Measurements from ENCODE around the gene DENR. TPM values are rescaled to one million over a fixed set of nuclear protein-coding genes. Genes with fewer than 3 reads are reported as not detected.

The DENR gene
- total and polyA plus RNA-seq, 2 of the 13 experiments (the other 11 are each of a cell fraction or from before 2014, with no cell fraction given), result 30.0 to 59.1 TPM

- no peak for TF ChIP-seq AFF4 (CRISPR knock-in tag; IDR thresholded peaks at IDR 0.05)
- TF ChIP-seq ZNF143 (CRISPR knock-in tag; IDR thresholded peaks at IDR 0.05), result no peak
- TF ChIP-seq MED1 (CRISPR knock-in tag; IDR thresholded peaks at IDR 0.05), result peak; percentile 86
- no peak for TF ChIP-seq XRCC5 (optimal IDR thresholded peaks at IDR 0.05; ENCODE audit: low read length)
- no peak for TF ChIP-seq SP2 (CRISPR knock-in tag; IDR thresholded peaks at IDR 0.05)
- TF ChIP-seq MAX (IDR thresholded peaks at IDR 0.05), result peak; percentile 56; the same call in 1 of the 2 replicates
- TF ChIP-seq ZNF615 (CRISPR knock-in tag; IDR thresholded peaks at IDR 0.05; ENCODE audit: borderline replicate concordance), result no peak
- peak; percentile 72 for TF ChIP-seq NCOA2 (CRISPR knock-in tag; IDR thresholded peaks at IDR 0.05)
- no peak for TF ChIP-seq SRSF4 (IDR thresholded peaks at IDR 0.05; ENCODE audit: low read depth, low read length, poor library complexity, severe bottlenecking)
- TF ChIP-seq ZFP1 (CRISPR knock-in tag; IDR thresholded peaks at IDR 0.05), result no peak
- TF ChIP-seq THYN1 (CRISPR knock-in tag; IDR thresholded peaks at IDR 0.05; ENCODE audit: borderline replicate concordance, low read depth), result no peak
- no peak for TF ChIP-seq HNRNPK (IDR thresholded peaks at IDR 0.05; ENCODE audit: low read depth, low read length, poor library complexity, severe bottlenecking)
- TF ChIP-seq ELF3 (CRISPR knock-in tag; IDR thresholded peaks at IDR 0.05), result peak; percentile 91
- no peak for TF ChIP-seq HMGXB3 (CRISPR knock-in tag; IDR thresholded peaks at IDR 0.05; ENCODE audit: borderline replicate concordance)
- TF ChIP-seq HOMEZ (CRISPR knock-in tag; IDR thresholded peaks at IDR 0.05; ENCODE audit: low read depth), result peak; percentile 59; the same call in 1 of the 2 replicates
- TF ChIP-seq MATR3 (CRISPR knock-in tag; IDR thresholded peaks at IDR 0.05), result no peak
- no peak; the same call in 1 of the 2 replicates for TF ChIP-seq RXRA (CRISPR knock-in tag; IDR thresholded peaks at IDR 0.05)
- TF ChIP-seq ZSCAN12 (CRISPR knock-in tag; IDR thresholded peaks at IDR 0.05), result no peak
- no peak for TF ChIP-seq NKX3-1 (CRISPR knock-in tag; IDR thresholded peaks at IDR 0.05)
- TF ChIP-seq YY1 (IDR thresholded peaks at IDR 0.05; ENCODE audit: insufficient read depth, insufficient replicate concordance, low read depth, low read length), result peak; percentile 14
- TF ChIP-seq YEATS4 (CRISPR knock-in tag; IDR thresholded peaks at IDR 0.05; ENCODE audit: borderline replicate concordance), result peak; percentile 36; the same call in 1 of the 2 replicates
- no peak for TF ChIP-seq REL (CRISPR knock-in tag; conservative IDR thresholded peaks at IDR 0.05)
Measured at GRCh38 chr12:122721057-122721545, 31.5 kb upstream of the DENR start (continued).
